ENCODE data around the gene WWTR1.

The WWTR1 gene

DNA sequence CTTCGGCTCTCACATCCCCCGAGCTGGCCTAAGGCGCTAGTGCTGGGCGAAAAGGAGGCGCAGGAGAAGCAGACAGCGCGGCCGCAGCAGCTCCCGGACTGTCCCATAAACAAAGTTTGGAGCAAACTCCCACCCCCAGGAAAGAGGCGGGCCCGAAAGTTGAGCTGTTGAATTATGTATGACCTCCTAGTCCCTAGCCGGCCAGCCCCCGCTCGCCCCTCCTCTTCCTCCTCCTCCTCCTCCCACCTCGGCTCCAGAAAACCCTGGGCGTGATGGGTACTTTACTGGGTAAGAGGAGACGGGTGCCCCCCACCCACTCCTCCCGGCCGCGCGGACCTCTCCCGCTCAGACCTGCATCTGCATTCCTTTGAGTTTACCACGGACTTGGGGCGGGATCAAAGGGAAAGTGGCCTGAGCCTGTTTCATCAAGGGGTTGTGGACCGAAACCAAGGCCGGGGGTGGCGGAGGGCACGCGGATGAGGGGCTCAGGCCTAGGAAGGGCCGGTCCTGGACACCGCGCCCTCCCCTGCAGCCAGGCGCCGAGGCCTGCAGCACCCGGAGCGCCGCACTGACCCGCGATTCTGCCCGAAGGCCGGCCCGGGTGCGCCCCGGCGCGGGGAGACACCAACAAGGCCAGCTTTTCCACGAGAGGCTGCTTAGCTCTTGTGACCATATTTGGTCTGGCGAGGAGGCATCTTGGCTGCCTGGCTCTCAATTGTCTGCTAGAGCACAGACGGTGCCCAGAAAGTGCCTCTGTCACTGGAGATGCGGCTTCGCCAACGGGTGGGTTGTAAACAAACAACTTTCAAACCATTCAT is at the start of gene WWTR1:
TSS of gene WWTR1 (minus strand) at position 100 of the 818 bp plus-strand sequence. CDS start 719 bp downstream, outside the sequence.
- DNase-seq (ENCODE audit: low read depth) = peak; percentile 2

DNA sequence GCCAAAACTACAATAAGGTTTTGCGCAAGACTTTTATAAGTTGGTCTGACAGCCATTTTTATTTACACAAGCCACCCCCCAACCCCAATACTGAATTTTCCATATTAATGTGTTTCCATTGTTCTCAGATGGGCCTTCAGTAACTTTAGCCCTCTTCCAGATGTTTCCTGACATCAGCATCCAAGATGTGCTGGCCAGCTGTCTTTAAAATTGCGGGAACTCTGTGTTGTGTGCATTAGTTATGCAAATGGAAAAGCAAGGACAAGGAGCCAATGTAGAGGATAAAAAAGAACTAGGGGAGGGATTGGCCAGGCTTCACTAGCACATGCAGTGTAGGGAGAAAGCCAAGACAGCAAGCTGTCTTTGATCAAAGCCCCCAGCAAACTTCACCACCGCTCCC is 49.1 kb upstream of the WWTR1 start:
- no peak for DNase-seq (ENCODE audit: low read depth)

DNA sequence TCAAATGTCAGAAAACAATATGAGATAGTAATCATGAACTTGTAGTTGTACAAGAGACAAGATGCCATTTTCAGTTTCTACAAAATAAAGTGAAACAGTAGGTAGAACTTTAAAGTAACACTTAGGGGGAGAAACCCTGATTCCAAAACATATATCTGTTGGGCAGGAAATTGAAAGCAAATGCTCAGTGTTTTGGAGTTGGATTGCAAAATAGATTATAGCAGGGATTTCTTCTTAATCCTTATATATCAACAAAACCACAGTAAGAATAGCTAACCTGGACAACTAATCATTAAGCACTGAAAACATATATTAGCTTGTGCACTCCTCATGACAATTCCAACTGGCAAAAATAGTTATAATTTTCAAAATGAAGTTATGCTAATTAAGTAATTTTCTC is 47.6 kb upstream of the WWTR1 start:
- no peak for DNase-seq (ENCODE audit: low read depth)

DNA sequence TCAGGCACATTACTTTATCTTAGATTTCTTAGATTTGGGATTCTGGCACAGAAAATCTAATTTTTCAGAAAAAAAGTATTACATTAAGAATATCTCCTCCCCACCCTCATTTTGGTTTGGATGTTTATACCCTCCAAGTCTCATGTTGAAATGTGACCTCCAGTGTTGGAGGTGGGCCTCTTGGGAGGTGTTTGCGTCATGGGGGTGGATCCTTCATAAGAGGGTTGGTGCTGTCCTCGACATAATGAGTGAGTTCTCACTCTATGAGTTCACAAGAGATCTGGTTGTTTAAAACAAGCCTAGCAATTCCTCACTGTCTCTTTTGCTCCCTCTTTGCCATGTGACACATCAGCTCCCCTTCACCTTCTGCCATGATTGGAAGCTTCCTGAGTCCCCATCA is 45.6 kb upstream of the WWTR1 start:
- DNase-seq (ENCODE audit: low read depth) = no peak

DNA sequence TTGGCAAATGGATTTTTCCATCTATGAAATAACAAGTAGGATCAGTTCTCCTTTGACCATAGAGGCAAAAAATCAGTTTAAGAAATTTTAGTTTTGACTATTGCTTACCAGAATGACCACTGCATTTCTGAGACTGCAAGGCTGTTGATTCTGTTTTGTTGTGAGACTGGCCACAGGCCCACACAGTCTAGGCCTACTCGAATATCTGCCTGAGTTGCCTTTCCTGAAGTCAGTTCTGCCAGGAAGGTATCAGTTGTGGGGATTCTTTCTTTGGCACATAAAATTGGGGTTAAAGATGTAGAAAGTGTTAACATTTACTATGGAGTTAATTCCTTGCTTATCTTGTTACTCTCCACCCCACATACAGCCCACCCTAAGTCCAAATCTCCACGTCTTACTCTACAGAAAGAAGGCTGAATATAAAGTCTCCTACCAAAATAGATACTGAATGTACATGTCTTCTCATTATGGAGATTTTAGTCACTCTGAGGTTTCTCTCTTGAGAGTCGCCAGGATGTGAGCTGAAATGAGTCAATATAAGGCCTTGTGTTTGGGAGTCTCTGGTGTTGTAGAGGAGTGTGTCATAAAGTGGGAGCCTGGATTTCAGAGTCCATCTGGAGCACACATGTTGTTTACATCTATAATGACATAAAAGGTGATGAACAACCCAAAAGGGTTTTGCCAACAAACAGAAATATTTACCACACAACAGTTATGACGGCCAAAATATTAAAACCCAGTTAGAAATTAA is 45.0 kb upstream of the WWTR1 start:
- DNase-seq (ENCODE audit: low read depth) = no peak

DNA sequence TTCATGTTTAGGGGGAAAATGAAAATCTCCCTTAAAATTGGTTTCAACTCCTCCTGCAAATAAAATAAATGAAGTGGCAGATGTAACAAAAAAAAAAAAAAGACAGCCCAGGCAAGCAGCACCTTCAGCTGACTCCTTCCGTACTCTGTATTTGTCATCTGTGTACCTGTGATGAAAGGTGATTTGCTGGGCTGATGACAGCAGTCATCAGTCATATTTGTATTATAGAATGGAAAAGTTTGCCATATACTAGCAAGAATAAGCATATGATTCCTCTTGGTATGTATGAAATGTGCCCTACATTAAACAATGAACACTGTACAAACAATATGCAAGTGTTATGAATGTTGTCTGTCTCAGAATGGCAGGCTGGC is 44.1 kb upstream of the WWTR1 start:
- no peak for DNase-seq (ENCODE audit: low read depth)

DNA sequence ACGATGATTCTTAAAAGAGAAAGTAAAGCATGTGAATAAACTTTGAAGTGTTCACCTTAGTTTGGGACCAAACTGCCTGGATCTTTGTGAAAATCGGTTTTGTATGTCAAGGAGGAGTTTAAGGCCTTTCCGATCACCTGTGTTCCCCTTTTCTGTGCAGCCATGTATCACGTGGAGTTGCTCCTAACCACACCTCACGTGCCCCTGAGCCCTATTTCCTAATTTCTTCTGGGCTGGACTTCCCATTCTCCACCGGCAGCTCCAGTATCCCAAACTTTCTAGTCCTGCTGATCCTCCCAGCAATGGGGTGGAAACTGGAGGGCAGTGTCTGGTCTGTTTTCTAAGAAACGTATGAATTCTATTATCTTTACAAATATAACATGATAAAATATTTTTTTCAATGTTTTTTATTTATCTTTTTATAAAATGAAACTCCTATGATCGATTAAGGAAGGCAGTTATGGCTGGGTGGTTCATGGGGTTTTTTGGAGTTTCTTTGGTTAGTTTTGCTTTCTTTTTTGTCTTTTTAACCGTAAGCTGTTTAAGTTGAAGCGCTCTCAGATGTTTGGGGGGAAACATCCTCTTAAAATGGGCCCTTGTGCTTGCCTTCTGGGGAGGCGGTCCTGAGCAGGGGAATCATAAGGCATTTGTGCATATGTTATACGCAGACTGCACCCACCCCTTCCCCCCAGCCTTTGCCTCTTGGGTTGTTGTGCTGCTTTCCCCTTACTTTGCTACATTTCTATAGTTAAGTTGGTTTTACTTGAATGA is 43.6 kb upstream of the WWTR1 start:
- no peak for DNase-seq (ENCODE audit: low read depth)

DNA sequence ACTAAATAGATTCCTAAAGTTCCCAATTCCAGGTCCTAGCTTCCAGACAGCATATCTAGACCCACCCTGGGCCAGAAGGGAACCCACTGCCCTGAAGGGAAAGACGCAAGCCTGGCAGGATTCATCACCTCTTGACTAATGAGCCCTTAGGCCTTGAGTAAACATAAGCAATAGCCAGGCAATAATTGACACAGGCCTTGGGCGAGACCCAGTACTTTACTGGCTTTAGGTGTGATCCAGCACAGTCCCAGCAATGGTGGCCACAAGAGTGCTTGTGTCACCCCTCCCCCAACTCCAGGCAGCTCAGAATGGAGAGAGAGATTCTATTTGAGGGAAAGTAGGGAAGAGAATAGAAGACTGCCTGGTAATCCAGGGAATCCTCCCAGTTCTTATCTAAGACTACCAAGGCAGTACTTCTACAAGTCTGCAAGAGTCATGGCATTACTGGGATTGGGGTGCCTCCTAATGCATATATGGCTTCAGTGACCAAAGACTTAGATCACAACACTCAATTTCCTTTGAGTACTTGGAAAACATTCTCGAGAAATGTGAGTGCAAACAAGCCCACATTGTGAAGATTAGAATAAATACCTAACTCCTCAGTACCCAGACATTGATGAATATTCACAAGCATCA is 30.4 kb upstream of the WWTR1 start:
- no peak for DNase-seq (ENCODE audit: low read depth)

DNA sequence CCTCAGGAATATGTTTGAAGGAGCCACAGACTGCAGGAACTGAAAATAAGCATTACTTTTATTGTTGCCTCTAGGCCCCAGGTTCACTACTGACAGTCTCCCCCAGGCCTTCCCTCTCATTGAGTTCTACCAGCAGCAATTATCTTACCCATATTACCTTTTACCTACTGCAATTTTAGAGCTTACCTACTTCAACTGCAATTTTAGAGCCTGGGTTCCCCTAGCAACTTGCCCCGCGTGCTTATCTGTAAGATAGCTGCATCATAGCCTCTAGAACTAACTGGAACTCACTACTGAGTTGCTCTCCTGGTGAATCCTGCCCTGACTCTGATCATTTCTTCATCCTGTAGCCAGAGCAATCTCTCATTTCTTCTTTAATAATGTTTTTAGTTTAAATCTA is 29.2 kb upstream of the WWTR1 start:
- DNase-seq (ENCODE audit: low read depth) = no peak

DNA sequence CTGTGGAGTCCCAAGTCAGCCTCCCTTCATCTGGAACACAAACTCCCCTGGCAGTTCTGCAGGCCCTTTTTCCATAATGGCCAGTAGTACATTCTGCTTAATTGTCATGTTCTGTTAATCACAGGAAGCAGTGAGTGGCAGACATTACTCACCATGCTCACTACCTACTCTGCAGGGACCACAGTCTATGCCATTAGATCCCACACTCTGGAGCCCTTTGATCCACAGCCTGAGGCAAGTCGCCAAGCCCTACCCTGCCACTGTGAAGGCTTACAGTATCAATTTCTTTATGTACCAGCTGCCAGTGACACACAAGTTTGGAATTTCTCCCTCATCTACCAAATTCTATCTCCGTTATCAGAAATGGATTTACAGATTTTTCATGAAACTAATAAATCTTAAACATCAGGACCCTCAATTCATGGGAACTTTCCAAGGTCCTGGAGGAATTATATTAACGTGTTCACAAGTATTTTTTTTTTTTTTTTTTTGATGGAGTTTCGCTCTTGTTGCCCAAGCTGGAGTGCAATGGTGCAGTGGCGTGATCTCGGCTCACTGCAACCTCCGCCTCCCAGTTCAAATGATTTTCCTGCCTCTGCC is 20.6 kb upstream of the WWTR1 start:
- DNase-seq (ENCODE audit: low read depth) = no peak

DNA sequence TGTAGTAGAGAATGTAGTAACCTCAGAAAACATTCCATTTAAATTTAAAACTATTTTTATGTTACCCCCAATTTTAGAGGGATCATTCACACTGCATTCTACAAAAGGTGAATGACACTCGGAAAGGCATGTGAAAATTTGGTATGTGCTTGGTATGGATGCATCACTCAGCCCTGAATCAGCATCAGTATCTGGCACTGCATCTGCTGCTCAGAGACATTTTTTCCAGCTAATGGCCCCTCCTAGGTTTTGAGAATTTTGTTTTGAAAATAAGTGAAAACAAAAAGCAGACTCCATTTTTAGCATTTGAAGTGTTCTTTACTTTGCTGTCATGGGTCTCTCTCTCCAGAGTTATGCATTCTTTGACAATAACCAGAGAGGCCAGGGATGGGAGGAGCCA is 15.6 kb upstream of the WWTR1 start:
- DNase-seq (ENCODE audit: low read depth) = no peak

DNA sequence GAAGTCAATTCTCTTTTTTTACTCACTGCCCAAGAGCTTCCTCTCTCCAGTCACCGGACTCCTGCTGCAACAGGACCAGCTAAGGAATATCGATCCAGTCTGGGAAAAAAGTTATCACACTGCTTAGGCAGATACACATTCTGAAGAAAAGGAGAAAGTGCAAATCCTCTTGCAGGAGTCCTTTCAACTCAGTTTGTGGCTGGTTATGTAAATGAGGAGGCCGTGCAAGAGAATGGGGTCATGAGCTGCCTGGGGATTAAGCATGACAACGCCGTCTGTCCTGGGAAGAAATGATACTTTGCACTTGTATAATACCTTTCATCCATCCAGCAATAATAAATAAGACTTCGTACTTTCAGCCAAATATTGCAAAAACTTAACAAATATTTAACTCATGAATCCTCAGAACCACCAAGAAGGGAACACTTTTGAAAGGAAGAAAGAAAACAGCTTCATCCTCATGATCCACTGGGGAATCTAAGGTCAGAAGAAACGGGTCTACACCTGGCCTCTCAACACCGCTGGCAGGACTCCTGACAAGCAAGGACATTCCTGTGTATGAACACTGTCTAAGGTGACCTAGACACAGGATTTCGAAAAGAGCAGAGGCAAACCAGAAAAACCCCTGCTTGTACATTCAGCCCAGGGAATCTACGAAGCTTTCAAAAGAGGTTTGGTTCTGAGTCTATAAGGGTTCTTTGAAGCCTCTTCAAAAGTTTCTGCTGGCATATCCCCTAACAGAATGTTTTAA is 13.1 kb upstream of the WWTR1 start:
- DNase-seq (ENCODE audit: low read depth) = no peak

DNA sequence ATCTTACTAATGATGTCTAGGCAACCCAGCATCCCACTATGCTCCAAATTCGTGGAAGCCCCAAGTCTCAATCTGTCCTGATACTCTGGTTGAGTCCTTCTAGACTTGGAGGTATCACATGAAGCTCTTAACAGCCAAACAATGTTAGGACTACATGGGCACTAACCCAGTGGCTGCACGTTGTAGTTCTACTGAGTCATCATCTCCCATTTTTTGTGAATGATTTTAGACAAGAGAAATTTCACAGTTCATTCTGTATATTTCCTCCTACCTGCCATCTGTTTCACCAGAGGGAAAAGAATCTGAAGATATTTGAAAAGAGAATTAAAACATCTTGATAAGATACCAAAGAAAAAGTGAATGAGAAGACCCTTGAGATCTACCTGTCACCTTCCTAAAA is 9.8 kb upstream of the WWTR1 start:
- no peak for DNase-seq (ENCODE audit: low read depth)

DNA sequence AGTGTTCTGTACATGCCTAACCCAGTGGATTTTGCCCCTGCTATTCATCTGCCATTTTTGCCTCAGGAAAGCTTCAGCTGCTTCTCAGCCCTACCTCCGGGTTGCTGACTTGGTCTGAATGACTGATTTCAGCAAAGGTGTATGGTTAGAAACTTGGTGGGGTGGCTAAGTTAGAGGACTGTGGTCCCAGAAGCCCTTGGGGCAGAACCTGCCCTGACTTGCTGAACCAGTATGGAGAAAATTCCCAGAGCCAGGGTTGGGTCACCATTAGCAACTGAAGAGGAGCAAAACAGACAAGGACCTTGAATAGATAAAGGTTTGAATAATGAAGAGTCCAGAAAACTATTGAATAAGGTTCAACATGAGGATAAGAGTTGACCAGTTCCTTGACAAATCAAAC is 6.1 kb upstream of the WWTR1 start:
- DNase-seq (ENCODE audit: low read depth) = no peak

DNA sequence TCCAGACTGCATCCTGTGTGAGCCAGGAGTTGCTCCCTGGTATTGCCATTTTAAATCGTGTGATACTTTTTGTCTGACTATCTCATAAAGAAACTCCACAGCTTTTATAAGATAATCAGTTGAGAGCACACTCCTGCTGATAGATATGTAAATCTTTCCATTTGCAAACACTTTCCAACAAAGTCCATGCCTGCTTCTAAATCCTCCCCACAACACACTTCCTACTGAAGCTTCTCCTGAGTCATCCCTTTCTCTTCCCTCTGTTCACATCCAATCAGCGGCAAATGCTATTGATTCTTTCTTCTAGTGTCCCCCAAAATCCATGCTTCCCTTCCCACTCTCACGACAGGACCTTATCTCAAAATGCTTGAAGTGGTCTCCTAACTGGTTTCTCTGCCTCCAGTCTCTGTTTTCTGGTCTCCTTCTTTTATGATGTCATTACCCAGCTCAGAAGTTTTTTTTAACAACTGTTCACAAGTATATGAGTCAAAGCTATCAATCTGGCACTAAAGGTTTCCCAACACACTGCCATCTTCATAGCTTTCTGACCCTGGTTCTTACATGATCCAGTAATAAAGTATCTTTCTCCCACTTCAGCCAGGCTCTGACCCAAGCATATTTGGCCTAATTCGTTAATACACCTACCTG is 4.5 kb upstream of the WWTR1 start:
- DNase-seq (ENCODE audit: low read depth) = no peak

DNA sequence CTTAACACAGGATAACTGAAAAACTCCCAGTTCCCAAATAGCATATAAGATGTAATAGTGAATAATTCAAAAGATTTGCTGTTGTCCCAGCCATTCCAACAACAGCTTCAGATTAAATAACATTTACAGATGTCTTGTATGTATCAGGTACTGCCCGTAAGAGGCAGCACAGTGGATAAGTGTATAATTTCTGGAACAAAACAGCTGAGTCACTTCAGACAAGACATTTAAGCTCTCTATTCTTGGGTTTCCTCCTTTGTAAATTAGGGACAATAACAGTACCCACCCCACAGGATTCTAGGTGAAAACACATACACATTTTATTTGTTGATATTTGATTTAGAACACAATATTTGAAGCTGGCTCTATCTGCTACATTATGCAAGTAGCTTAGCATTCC is 2.6 kb upstream of the WWTR1 start:
- no peak for DNase-seq (ENCODE audit: low read depth)

DNA sequence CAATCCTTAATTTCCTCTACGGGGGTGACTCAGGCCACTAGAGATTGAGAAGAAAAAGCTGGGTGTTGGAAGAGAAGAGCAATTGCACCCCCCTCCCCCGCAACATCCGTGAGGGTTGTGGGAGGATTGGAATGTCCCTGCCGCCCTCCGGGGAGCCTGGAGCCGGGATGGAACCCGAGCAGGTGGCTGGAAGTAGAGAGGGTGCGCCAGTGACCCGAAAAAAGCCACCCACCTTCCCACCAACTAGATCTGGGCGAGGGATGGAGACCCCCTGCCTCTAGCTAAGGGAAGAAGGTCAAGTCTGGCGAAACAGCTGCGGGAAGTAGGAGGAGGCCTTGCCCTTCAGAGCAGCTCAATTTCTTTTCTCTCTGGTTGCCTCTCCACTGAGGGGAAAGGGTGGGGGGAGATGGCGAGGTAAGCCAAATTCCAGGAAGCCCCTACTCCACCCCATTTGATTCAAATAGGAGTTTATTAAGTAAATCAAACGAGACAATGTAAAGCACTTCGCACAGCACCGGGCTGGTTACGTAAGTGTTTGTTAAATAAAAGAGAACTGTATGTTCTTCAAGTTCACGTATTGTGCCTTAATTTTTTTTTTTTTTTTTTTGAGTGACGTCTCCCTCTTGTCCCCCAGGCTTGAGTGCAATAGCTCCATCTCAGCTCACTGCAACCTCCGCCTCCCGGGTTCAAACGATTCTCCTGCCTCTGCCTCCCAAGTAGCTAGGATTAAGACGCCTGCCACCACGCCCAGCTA is 1.1 kb upstream of the WWTR1 start:
- no peak for DNase-seq (ENCODE audit: low read depth)

DNA sequence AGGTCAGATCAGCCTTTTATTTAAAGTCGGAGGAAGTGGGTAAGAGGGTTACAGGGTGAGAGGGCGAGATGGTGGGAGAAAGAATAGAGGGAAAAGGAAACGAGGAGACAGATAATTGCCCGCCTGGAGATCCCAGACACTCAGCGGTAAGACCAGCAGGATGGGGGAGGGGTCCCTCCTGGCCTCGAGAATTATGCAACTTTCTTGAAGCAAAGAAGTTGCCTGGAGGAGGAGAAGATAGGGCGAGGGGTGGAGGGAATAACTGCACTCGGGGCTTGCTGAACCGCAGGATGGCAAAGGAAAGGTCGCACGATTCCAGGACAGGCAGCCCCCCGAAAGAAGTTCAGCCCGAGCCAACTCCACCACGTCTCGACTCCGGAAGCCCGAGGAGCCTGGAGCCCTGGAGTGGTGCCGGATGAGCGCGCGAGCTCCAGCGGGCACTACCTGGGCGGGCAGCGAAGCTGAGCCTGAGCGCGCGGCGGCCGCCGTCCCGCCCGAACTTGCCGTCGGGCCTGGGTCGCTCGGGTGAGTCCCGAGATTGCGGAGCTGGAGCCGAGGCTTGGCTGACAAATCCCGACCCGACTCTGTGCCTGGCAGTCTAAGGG is 402 bp downstream of the WWTR1 start:
- DNase-seq (ENCODE audit: low read depth) = no peak

DNA sequence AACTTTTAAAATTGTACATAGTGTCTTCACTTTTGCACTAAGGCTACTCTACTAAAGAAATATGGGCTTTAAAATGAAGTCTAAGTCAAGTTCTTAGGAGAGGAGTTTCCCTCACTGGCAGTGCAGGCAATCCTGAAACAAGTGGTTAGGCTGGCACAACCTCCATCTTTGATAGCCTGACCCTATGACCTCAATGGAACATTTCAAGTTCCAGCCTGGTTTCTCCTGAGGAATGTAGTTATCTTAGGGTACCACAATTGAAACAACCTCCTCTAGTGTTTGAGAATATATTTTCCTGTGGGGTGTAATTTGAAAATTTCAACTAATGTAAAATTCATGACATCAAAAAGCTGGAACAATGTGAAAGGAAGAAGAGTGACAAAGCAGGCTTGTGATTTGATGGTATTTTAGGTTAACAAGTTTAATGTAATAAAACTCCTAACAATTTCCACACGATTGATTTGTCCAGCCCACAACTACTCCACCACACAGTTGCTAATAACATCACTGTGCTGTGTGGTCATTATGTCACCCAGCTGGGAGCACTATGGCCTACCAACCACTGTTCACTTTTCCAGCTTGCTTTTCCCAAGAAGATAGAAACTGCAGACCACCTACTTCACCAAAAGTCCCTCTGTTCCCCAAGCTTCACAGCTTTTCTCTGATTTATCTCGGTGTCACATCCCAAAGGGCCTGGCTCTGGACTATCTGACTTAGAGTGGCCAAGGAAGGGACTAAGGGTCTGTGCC is 1.8 kb downstream of the WWTR1 start:
- no peak for DNase-seq (ENCODE audit: low read depth)

Measured in activated T-cell treated with anti-CD3 and anti-CD28 coated beads for 1 hour (primary cell).